ENCODE measurements around the gene BICDL1.

DNA sequence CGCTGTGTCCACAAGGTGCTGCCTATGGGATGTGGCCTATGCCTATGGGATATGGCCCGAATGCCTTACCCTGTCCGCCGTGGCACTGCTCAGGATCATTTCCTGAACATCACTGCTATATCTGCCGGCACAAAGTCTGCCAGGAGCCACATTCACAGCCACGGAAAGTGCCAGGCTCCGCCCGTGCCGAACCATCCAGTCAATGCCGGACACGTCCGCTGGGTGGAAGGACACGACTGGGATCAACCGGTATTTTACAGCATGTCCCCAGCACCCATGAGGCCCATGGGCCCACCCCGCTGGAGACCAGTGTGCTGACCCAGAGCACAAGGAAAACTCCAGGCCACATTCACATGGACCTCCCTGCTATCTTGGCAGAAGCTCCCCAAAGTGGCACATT is 142.1 kb downstream of the BICDL1 start:
- TF ChIP-seq, protein P1, sequence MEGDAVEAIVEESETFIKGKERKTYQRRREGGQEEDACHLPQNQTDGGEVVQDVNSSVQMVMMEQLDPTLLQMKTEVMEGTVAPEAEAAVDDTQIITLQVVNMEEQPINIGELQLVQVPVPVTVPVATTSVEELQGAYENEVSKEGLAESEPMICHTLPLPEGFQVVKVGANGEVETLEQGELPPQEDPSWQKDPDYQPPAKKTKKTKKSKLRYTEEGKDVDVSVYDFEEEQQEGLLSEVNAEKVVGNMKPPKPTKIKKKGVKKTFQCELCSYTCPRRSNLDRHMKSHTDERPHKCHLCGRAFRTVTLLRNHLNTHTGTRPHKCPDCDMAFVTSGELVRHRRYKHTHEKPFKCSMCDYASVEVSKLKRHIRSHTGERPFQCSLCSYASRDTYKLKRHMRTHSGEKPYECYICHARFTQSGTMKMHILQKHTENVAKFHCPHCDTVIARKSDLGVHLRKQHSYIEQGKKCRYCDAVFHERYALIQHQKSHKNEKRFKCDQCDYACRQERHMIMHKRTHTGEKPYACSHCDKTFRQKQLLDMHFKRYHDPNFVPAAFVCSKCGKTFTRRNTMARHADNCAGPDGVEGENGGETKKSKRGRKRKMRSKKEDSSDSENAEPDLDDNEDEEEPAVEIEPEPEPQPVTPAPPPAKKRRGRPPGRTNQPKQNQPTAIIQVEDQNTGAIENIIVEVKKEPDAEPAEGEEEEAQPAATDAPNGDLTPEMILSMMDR (IDR thresholded peaks at IDR 0.05), result no peak
- no peak for TF ChIP-seq POLR2A (IDR thresholded peaks at IDR 0.05)
